Neural cell (in vitro differentiated cells): ENCODE results near the gene NXPH3.

Experiments used
- CTCF ChIP-seq: fragments of 450-650 bp; IDR thresholded peaks from 2 replicates; pipeline ENCODE4 v1.5.1; 2014; ENCODE audit warnings: antibody characterized with exemption, mild to moderate bottlenecking, moderate library complexity; ENCODE audit not compliant: poor library complexity, severe bottlenecking
- EP300 ChIP-seq: fragments of 450-650 bp; conservative IDR thresholded peaks from 2 replicates; pipeline ENCODE4 v1.6.1; 2014; ENCODE audit warnings: antibody characterized with exemption, mild to moderate bottlenecking, moderate library complexity; ENCODE audit not compliant: poor library complexity, severe bottlenecking
- EZH2 ChIP-seq: fragments of 200-600, 300-800 bp; shearing (Covaris generic), sonication (generic); IDR thresholded peaks from 2 replicates; pipeline ENCODE4 v1.6.1; 2014; ENCODE audit warnings: antibody characterized with exemption, low read length, borderline replicate concordance, mild to moderate bottlenecking; ENCODE audit not compliant: insufficient read depth, poor library complexity, severe bottlenecking
- RAD21 ChIP-seq: fragments of 450-650 bp; conservative IDR thresholded peaks from 2 replicates; pipeline ENCODE4 v1.6.1; 2014; ENCODE audit warnings: antibody characterized with exemption, mild to moderate bottlenecking, moderate library complexity
- REST ChIP-seq: IDR thresholded peaks from 2 replicates; pipeline ENCODE4 v1.6.1; 2012; ENCODE audit warnings: borderline replicate concordance
- SMC3 ChIP-seq: fragments of 450-650 bp; conservative IDR thresholded peaks from 2 replicates; pipeline ENCODE4 v1.6.1; 2014; ENCODE audit warnings: antibody characterized with exemption, mild to moderate bottlenecking, moderate library complexity; ENCODE audit not compliant: poor library complexity
- TAF1 ChIP-seq: IDR thresholded peaks from 2 replicates; pipeline ENCODE4 v1.6.1; 2012; ENCODE audit warnings: low read depth

- TF ChIP-seq RAD21 (no peak), SMC3 (no peak), CTCF (no peak), TAF1 (no peak), EZH2 (no peak), REST (no peak), EP300 (no peak)
These were observed 45.7 kb downstream of the NXPH3 start for GRCh38 chr17:49621420-49621819.
